Lower leg skin (tissue), 3 donors: ENCODE results near the gene EPB41.

Experiments
- CTCF ChIP-seq, 3 donors: fragments of 450-650 bp; IDR thresholded peaks; one replicate each; pipeline ENCODE4 v1.5.1; 2016; ENCODE audit warnings: antibody characterized with exemption in 3 of 3, mild to moderate bottlenecking in 3 of 3, moderate library complexity in 2 of 3
- POLR2A ChIP-seq, 2 donors: fragments of 450-650 bp; IDR thresholded peaks; one replicate each; pipeline ENCODE4 v1.6.1; 2016 to 2017; ENCODE audit warnings: antibody characterized with exemption in 2 of 2, mild to moderate bottlenecking in 1 of 2, moderate library complexity in 1 of 2

GRCh38 chr1:29099286-29099685 lies 184.9 kb downstream of the EPB41 start:
- TF ChIP-seq CTCF (IDR thresholded peaks at IDR 0.05) (no peak), POLR2A (IDR thresholded peaks at IDR 0.05) (no peak)
